Adrenal gland (tissue), 12 donors: Measurements from ENCODE around the gene LRATD1. TPM values are rescaled to one million over a fixed set of nuclear protein-coding genes. Genes with fewer than 3 reads are reported as not detected.

Source experiments
- DNase-seq, 7 donors: peaks; one replicate each; pipeline ENCODE4 v3.0.0-alpha.2; 2019 to 2020
- H3K27ac ChIP-seq, 5 donors: fragments of 200-600 bp; sonication (generic) in 4 of 5; 1 replicate in 3 of 5; 2 replicates in 2 of 5; pipeline versions ENCODE4 v1.5.1 to v1.8.0; 2016 to 2020; ENCODE audit warnings: mild to moderate bottlenecking in 1 of 5
- H3K27me3 ChIP-seq: fragments of 200-600 bp; 2 replicates; pipeline ENCODE4 v1.8.0; 2021
- H3K36me3 ChIP-seq, 2 donors: fragments of 200-600 bp; replicated peaks in 1 of 2; 1 replicate in 1 of 2; 2 replicates in 1 of 2; pipeline versions ENCODE4 v1.5.1 to v1.8.0; 2018 to 2022
- H3K4me1 ChIP-seq, 2 donors: fragments of 200-600 bp; replicated peaks in 1 of 2; 1 replicate in 1 of 2; 2 replicates in 1 of 2; pipeline versions ENCODE4 v1.5.1 to v1.8.0; 2018 to 2021
- H3K4me3 ChIP-seq, 4 donors: fragments of 200-600 bp; sonication (generic) in 3 of 4; one replicate each; pipeline ENCODE4 v1.5.1; 2016 to 2018
- H3K9me3 ChIP-seq, 3 donors: fragments of 200-600 bp; sonication (generic) in 1 of 3; replicated peaks in 1 of 3; 1 replicate in 2 of 3; 2 replicates in 1 of 3; pipeline versions ENCODE4 v1.5.1 to v1.8.0; 2016 to 2021
- POLR2A ChIP-seq, 2 donors: fragments of 450-650 bp; IDR thresholded peaks; one replicate each; pipeline ENCODE4 v1.6.1; 2017; ENCODE audit warnings: antibody characterized with exemption in 2 of 2, mild to moderate bottlenecking in 2 of 2, moderate library complexity in 1 of 2
- WGBS, 4 donors: extraction: QIAGEN DNeasy Blood & Tissue Kit in 2 of 4; methylation state at CpG; one replicate each; pipeline versions ENCODE4 v1.1.5 to v1.1.7; 2013 to 2017; 5-methylcytosine and 5-hydroxymethylcytosine counted together
- intact Hi-C, 2 donors: fragments of 100-400 bp; cut with DNase I; formaldehyde crosslinking; loops; one replicate each; pipeline versions ENCODE4 v1.14.1 to v1.15.0; 2022 to 2023
- polyA plus RNA-seq, 3 donors: library from polyadenylated mRNA; stranded (reverse); fragments of 200-250 nt in 2 of 3; fragments of 350-450 nt in 1 of 3; fragmentation: Illumina TruSeq in 1 of 3; extraction: RNeasy Lipid Tissue Mini Kit (QIAGEN cat#74804) in 1 of 3; gene quantifications; one replicate each; pipeline ENCODE4 v1.2.3, GENCODE V29; 2013 to 2014
- total RNA-seq, 9 donors: library from RNA; depleted of rRNA in 4 of 9; stranded (reverse); fragments of >200 nt in 4 of 9; fragments of 120-200 nt in 1 of 9; fragmentation: NEBNext Ultra II Directional in 1 of 9; extraction: Animal tissue kit (Norgen Biotek cat#: 25700) in 1 of 9; gene quantifications; one replicate each; pipeline versions ENCODE4 v1.1.0 to v1.2.4, GENCODE V29; 2013 to 2023
- TF ChIP-seq, protein P1 (sequence below), 6 experiments: fragments of 450-650 bp in 4 of 6; fragments of 200-600 bp in 2 of 6; sonication (generic) in 1 of 6; IDR thresholded peaks; 1 replicate in 5 of 6; 2 replicates in 1 of 6; pipeline versions ENCODE4 v1.5.1 to v1.8.0; 2016 to 2021; ENCODE audit warnings: antibody characterized with exemption in 6 of 6, mild to moderate bottlenecking in 2 of 6, moderate library complexity in 1 of 6
- donor health status: healthy with polysubstance abuse.
- donor health status: Bipolar disorder and iron deficiency.
- donor health status: DM: yes; HTN: yes; CAD: no.
- donor health status: DM: no; HTN: no; CAD: no.
- donor health status: DM: no; HTN: no; CAD: no.
- donor health status: DM: yes; HTN: yes; CAD: no.

Gene LRATD1
- total and polyA plus RNA-seq, 12 donors: 1.2 to 5.0 (median 2.5) TPM

DNA sequence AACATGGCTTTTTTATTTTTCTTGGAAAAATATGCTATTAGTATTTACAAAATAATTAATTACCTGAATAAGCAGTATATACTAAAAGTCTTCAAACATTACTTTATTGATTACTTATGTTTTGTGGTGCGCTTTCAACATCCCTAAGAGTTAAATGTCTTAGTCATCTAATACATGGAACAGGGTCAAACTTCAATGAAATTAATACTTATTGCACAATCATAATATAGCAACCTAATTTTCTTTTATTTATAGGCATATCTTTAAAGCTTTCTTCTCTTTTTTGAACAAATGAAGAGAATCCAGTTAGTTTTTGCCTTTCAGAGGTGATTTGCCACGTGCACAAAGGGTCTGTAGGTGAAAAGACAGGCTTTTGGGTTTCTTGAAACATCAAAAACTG is 6.0 kb downstream of the LRATD1 start:
- Histone ChIP-seq H3K27ac (no peak overlapping the region), H3K27me3 (peaks cover 2% of the 10 kb centered on the region), H3K4me1 (peaks cover 4 to 6% of the 10 kb centered on the region in 2 donors), H3K9me3 (no peaks in the 10 kb centered on the region), H3K4me3 (no peak overlapping the region), H3K36me3 (no peaks in the 10 kb centered on the region)
- intact Hi-C loops: no loop called here
- TF ChIP-seq, protein P1, sequence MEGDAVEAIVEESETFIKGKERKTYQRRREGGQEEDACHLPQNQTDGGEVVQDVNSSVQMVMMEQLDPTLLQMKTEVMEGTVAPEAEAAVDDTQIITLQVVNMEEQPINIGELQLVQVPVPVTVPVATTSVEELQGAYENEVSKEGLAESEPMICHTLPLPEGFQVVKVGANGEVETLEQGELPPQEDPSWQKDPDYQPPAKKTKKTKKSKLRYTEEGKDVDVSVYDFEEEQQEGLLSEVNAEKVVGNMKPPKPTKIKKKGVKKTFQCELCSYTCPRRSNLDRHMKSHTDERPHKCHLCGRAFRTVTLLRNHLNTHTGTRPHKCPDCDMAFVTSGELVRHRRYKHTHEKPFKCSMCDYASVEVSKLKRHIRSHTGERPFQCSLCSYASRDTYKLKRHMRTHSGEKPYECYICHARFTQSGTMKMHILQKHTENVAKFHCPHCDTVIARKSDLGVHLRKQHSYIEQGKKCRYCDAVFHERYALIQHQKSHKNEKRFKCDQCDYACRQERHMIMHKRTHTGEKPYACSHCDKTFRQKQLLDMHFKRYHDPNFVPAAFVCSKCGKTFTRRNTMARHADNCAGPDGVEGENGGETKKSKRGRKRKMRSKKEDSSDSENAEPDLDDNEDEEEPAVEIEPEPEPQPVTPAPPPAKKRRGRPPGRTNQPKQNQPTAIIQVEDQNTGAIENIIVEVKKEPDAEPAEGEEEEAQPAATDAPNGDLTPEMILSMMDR (IDR thresholded peaks at IDR 0.05): no peak
- TF ChIP-seq POLR2A (IDR thresholded peaks at IDR 0.05): no peak
- DNase-seq: no peak
- 87 to 95% (median 92%) methylated on average over 2 of the region's 2 CpGs for WGBS, 4 donors

- Histone ChIP-seq H3K27ac (no peak overlapping the region), H3K9me3 (no peaks in the 10 kb centered on the region), H3K27me3 (no peaks in the 10 kb centered on the region), H3K36me3 (no peaks in the 10 kb centered on the region), H3K4me3 (no peak overlapping the region), H3K4me1 (peaks cover 0 to under 1% of the 10 kb centered on the region in 2 donors)
- intact Hi-C loops: no loop called here
- DNase-seq: no peak
- no peak for TF ChIP-seq POLR2A (IDR thresholded peaks at IDR 0.05)
- TF ChIP-seq, protein P1 (IDR thresholded peaks at IDR 0.05): no peak
- 80 to 91% (median 82%) methylated on average over 4 of the region's 4 CpGs for WGBS, 4 donors
Measured at GRCh38 chr2:14641116-14641515, 8.6 kb downstream of the LRATD1 start.

GRCh38 chr2:14642499-14642898 is 10.0 kb downstream of the LRATD1 start:
- no peaks in the 10 kb centered on the region for H3K36me3 ChIP-seq
- H3K27ac ChIP-seq: no peak overlapping the region
- intact Hi-C loops: no loop called here
- H3K9me3 ChIP-seq: no peaks in the 10 kb centered on the region
- H3K27me3 ChIP-seq: no peaks in the 10 kb centered on the region
- no peak for DNase-seq
- no peaks in the 10 kb centered on the region for H3K4me1 ChIP-seq
- 89 to 94% (median 92%) methylated on average over 4 of the region's 4 CpGs for WGBS, 4 donors
- no peak for TF ChIP-seq POLR2A (IDR thresholded peaks at IDR 0.05)
- TF ChIP-seq, protein P1 (IDR thresholded peaks at IDR 0.05): no peak
- H3K4me3 ChIP-seq: no peak overlapping the region

DNA sequence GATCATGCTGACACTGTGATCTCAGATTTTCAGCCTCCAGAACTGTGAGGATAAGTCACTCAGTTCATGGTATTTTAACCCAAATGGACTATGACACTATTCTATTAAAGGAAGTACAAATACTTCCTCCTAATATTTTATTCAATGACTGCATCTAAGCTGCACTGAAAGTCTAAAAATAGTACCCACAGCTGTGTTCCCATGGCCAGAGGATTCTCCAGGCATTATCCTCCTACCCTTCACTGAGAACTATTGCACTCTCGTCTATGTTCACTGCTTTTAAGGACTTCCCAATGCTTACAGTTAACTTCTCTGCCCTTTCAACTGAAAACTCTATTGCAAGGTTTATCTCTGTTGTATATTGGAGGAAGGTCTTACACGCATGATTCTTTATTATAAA is 15.2 kb downstream of the LRATD1 start:
- Histone ChIP-seq H3K9me3 (no peaks in the 10 kb centered on the region), H3K27me3 (no peaks in the 10 kb centered on the region), H3K27ac (no peak overlapping the region), H3K4me1 (no peaks in the 10 kb centered on the region), H3K36me3 (no peaks in the 10 kb centered on the region), H3K4me3 (no peak overlapping the region)
- intact Hi-C loops: no loop called here
- DNase-seq: no peak
- TF ChIP-seq POLR2A (IDR thresholded peaks at IDR 0.05): no peak
- TF ChIP-seq, protein P1 (IDR thresholded peaks at IDR 0.05): no peak
- 56 to 60% (median 57%) methylated on average over 2 of the region's 2 CpGs for WGBS, 4 donors
